BJ (cell line): ENCODE measurements around the gene CRYL1. TPM values are rescaled to one million over a fixed set of nuclear protein-coding genes. Genes with fewer than 3 reads are reported as not detected.

Experiments
- CTCF ChIA-PET: fragments of 350-600 bp; formaldehyde crosslinking; extraction: SDS; loops from one replicate; lab custom pipeline; 2021; ENCODE audit warnings: antibody characterized with exemption, inconsistent platforms; lab: Yijun Ruan, JAX
- POLR2A ChIA-PET: fragments of 300-600 bp; sonication (Branson Sonifier 250); formaldehyde crosslinking; extraction: SDS; loops from one replicate; lab custom pipeline; 2021; ENCODE audit warnings: antibody characterized with exemption; lab: Charles Lee
- DNase-seq: peaks from one replicate; pipeline ENCODE4 v3.0.0-alpha.2; 2011; ENCODE audit warnings: low read depth
- H3K27me3 ChIP-seq: 2 replicates; pipeline ENCODE4 v1.6.0; 2011; ENCODE audit warnings: low read length; ENCODE audit not compliant: control insufficient read depth, insufficient read depth
- H3K36me3 ChIP-seq: 2 replicates; pipeline ENCODE4 v1.5.1; 2011; ENCODE audit warnings: low read length; ENCODE audit not compliant: control insufficient read depth, insufficient read depth
- H3K4me3 ChIP-seq: 2 replicates; pipeline ENCODE4 v1.5.1; 2011; ENCODE audit warnings: low read depth, mild to moderate bottlenecking, control low read depth, low read length
- polyA plus RNA-seq: library from polyadenylated mRNA; depleted of rRNA; stranded (reverse); fragments of >200 nt; gene quantifications from 2 replicates; pipeline ENCODE4 v1.2.3, GENCODE V29; 2011
- TF ChIP-seq, protein P1 (sequence below): IDR thresholded peaks from 2 replicates; pipeline ENCODE4 v1.5.1; 2011; ENCODE audit warnings: low read depth, mild to moderate bottlenecking, control low read depth, inconsistent platforms, low read length, moderate library complexity; ENCODE audit not compliant: insufficient read depth

The CRYL1 gene
- polyA plus RNA-seq, 1 experiment, result 30.6 TPM

DNA sequence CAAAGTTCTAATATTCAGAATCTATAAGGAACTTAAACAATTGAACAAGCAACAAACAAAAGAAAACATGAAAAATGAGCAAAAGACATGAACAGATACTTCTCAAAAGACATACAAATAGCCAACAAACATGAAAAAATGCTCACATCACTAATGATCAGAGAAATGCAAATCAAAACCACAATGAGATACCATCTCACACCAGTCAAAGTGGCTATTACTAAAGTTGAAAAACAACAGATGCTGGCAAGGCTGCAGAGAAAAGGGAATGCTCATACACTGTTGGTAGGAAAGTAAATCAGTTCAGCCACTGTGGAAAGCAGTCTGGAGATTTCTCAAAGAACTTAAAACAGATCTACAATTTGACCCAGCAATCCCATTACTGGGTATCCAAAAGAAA is 74.3 kb downstream of the CRYL1 start:
- Histone ChIP-seq H3K4me3 (no peak overlapping the region), H3K36me3 (no peaks in the 10 kb centered on the region), H3K27me3 (no peaks in the 10 kb centered on the region)
- POLR2A ChIA-PET, result no interaction called here
- TF ChIP-seq, protein P1, sequence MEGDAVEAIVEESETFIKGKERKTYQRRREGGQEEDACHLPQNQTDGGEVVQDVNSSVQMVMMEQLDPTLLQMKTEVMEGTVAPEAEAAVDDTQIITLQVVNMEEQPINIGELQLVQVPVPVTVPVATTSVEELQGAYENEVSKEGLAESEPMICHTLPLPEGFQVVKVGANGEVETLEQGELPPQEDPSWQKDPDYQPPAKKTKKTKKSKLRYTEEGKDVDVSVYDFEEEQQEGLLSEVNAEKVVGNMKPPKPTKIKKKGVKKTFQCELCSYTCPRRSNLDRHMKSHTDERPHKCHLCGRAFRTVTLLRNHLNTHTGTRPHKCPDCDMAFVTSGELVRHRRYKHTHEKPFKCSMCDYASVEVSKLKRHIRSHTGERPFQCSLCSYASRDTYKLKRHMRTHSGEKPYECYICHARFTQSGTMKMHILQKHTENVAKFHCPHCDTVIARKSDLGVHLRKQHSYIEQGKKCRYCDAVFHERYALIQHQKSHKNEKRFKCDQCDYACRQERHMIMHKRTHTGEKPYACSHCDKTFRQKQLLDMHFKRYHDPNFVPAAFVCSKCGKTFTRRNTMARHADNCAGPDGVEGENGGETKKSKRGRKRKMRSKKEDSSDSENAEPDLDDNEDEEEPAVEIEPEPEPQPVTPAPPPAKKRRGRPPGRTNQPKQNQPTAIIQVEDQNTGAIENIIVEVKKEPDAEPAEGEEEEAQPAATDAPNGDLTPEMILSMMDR, result no peak
- no peak for DNase-seq
- CTCF ChIA-PET, result no interaction called here

DNA sequence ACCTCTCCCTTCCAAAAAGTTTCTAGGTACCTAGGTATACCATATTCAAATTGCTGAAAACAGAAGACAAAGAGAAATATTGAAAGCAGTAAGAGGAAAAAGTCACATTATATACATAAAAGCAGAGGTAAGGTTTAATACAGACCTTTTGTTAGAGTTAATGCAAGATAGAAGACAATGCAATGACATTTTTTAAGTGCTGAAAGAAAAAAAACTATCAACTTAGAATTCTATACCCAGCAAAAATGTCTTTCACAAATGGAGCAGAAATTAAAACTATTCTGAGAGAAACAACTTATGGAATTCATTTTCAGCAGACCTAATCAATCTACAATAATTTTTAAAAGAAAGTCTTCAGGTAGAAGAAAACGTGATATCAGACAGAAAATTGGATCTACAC is 77.2 kb downstream of the CRYL1 start:
- ChIA-PET CTCF (no interaction called here), POLR2A (no interaction called here)
- DNase-seq, result no peak
- no peaks in the 10 kb centered on the region for H3K36me3 ChIP-seq
- no peak overlapping the region for H3K4me3 ChIP-seq
- no peaks in the 10 kb centered on the region for H3K27me3 ChIP-seq
- TF ChIP-seq, protein P1, result no peak

DNA sequence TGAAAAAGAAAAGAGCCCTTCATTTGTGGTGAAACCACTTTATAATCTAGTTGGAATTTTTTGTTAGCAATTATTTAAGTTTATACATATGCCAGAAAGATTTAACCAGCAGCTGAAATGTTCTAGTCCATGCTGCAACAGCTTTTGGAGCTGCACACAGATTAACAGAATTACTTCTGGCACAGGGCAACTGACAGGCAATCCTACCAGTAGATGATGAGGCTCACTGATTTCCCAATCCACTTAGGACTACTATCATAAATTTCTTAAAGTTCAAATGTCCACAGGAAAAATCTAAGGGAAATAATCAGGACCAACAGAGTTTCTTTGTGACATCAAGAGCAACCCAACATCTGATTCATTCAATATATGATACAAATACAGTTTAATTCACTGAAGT is 78.8 kb downstream of the CRYL1 start:
- ChIA-PET CTCF (interaction anchor here (0.8 kb wide), 1 partner anchor 11 kb away, joined by 3 read pairs; no protein-coding TSS in a partner anchor), POLR2A (no interaction called here)
- no peak for DNase-seq
- TF ChIP-seq, protein P1, result no peak
- no peaks in the 10 kb centered on the region for H3K36me3 ChIP-seq
- H3K27me3 ChIP-seq, result peaks cover 2% of the 10 kb centered on the region; the same call in 1 of the 2 replicates
- no peak overlapping the region for H3K4me3 ChIP-seq

DNA sequence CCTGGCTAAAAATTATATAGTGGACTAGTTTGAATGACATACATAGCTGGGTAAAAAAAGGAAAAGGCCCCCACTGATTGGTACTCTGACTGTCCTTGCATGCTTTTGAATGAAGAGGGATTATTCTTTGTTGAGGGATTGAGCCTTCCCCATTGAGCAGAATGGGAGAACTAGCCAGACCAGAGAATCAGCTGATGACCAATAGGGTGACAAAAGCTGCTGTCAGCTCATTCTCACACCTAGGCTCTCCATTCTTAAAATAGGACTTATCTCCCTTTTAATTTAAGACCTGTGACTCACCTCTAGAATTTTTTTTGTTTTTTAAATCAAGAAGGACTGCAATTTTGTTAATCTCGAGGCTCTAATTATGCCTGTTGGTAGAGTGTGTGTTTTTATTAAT is 79.3 kb downstream of the CRYL1 start:
- ChIA-PET CTCF (no interaction called here), POLR2A (no interaction called here)
- Histone ChIP-seq H3K27me3 (peaks cover 2% of the 10 kb centered on the region; the same call in 1 of the 2 replicates), H3K4me3 (no peak overlapping the region), H3K36me3 (no peaks in the 10 kb centered on the region)
- no peak for DNase-seq
- TF ChIP-seq, protein P1, result no peak

DNA sequence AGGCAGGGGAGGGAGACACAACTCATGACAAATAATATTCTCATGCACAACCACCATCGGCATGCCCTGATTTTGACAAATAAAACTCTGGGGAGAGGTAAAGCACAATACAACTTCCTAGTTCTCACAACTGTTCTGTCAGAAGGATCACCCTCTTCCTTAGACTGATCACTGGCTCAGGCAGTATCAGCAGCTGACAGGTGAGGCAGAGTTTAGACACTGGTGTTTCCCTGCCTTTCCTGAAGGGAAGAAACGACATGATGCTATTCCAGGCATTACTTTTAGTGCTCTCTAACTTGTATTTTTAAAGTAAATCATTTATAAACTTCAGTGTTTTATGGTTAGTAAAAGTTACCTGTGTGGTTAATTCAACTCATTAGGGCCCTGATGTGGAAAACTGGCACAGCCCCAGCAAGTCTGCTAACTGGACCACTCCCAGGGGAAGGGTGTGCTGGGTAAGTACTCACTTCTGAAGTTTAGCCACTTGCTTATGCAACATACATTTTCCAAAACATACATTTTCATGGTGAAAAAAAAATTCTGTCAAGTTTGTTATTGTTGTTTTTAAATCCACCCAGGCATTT is 82.8 kb downstream of the CRYL1 start:
- ChIA-PET CTCF (interaction anchor here (0.8 to 1.3 kb wide), 2 partner anchors 11 to 15 kb away, joined by 3 to 5 read pairs; no protein-coding TSS in a partner anchor), POLR2A (no interaction called here)

More for the DNA sequence above, 82.8 kb downstream of the CRYL1 start:
- peaks cover 4% of the 10 kb centered on the region for H3K27me3 ChIP-seq
- DNase-seq, result no peak
- TF ChIP-seq, protein P1, result no peak
- H3K36me3 ChIP-seq, result no peaks in the 10 kb centered on the region
- no peak overlapping the region for H3K4me3 ChIP-seq
